ENCODE measurements around the gene BANP.
A peak's percentile ranks its signal among the peaks of the same experiment; 100 is the strongest.

The BANP gene

DNA sequence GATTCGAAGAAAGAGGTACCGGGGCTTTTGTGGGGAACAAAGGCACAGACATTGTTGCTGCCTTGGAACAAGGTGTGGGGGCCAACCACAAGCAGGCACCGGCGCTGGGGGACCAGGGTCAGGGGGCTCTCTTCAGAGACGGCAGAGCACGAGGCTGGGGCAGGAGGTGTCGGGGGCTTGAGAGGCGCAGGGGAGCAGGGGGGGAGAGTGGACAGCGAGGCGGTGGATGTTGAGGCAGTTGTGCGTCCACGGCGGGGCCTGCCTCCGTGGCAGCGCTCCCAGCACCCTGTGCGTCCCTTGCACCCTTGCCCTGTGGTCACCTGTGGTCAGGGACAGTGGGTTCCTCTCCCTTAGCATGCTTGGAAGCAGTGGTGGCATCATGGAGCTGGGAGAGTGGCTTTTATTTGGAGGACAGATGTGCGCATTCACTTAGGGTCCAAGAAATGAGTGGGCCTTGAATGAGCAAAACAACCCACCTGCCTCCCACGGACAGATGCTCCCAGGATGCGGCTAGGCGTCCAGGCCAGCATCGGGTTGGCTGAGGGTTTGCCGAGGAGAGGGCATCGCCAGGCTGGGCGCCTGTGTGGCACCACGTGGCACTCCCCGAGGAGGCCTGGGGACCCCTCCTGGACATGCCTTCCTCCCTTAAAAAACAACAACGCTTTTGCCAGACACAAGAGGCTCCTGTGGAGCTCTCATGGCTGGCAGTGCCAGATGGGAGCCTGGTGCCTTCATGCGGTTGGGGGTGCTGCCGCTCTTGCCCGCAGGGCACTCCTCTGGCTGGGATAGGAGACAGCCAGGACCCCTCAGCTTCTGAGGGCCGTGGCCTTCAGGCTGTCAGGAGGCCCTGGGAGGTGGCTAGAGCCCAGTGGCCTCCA lies 113.0 kb downstream of the BANP start:
- TF ChIP-seq, protein P1, sequence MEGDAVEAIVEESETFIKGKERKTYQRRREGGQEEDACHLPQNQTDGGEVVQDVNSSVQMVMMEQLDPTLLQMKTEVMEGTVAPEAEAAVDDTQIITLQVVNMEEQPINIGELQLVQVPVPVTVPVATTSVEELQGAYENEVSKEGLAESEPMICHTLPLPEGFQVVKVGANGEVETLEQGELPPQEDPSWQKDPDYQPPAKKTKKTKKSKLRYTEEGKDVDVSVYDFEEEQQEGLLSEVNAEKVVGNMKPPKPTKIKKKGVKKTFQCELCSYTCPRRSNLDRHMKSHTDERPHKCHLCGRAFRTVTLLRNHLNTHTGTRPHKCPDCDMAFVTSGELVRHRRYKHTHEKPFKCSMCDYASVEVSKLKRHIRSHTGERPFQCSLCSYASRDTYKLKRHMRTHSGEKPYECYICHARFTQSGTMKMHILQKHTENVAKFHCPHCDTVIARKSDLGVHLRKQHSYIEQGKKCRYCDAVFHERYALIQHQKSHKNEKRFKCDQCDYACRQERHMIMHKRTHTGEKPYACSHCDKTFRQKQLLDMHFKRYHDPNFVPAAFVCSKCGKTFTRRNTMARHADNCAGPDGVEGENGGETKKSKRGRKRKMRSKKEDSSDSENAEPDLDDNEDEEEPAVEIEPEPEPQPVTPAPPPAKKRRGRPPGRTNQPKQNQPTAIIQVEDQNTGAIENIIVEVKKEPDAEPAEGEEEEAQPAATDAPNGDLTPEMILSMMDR (conservative IDR thresholded peaks at IDR 0.05; ENCODE audit: low read length) = no peak
- H3K4me3 ChIP-seq (ENCODE audit: low read length) = no peak overlapping the region

DNA sequence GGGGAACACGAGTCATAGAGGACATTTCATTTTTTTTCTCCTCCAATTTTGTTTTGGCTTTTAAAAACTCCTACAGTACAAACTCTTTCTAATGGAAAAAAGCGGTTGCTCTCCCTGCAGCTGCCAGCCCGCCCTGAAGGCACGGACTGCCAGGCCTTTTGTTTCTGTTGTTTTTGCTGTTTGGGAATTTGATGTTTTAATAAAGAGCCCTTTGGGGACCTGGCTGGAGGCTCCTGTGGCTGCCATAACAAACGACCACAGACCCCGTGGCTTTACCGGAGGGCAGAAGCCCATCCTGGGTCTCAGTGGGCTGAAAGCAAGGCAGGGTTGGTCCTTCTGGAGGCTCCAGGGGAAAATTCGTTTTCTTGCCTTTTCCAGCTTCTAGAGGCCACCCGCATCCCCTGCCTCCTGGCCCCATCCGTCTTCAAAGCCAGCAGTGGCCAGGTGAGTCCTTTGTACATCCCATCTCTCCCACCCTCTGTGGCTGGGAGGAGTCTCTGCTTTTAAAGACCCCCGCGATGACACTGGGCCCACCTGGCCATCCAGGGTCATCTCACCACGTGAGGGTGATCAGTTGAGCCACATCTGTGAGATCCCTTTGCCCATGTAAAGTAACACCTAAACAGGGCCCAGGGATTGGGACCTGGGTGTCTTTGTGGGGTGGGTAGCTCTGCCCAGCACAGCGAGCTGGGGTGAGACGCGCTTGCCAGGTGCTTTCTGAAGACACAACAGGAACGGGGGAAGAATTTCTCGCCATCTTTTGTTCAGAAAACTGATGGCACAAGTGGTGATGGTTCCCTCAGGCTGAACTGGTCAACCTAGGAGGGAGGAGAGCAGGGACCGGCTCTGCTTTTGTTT lies 113.9 kb downstream of the BANP start:
- TF ChIP-seq, protein P1 (conservative IDR thresholded peaks at IDR 0.05; ENCODE audit: low read length) = no peak
- H3K4me3 ChIP-seq (ENCODE audit: low read length) = no peak overlapping the region
- no peak for DNase-seq (ENCODE audit: low read depth)

More for the DNA sequence above, 113.0 kb downstream of the BANP start:
- peak; percentile 6 for DNase-seq (ENCODE audit: low read depth)

DNA sequence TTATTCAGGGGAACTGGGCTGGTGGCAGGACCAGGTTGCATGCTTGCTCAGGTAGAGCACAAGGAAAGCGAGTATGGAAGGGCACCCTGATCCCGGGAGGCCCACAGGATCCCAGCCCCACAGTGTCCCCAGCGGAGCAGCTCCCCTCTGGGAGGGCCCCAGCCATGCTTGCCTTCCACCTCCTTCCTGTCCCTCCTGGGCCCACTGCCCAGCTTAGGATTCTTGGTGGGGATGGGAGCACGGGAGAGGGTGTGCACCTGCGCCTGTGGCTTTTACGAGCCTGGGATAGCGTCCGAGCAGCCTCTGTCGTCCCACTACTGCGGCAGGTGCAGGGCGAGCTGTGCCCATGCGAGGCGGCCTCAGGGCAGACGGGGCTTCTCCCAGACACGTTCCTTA lies 114.5 kb downstream of the BANP start:
- no peak overlapping the region for H3K4me3 ChIP-seq (ENCODE audit: low read length)
- TF ChIP-seq, protein P1 (conservative IDR thresholded peaks at IDR 0.05; ENCODE audit: low read length) = no peak
- no peak for DNase-seq (ENCODE audit: low read depth)

DNA sequence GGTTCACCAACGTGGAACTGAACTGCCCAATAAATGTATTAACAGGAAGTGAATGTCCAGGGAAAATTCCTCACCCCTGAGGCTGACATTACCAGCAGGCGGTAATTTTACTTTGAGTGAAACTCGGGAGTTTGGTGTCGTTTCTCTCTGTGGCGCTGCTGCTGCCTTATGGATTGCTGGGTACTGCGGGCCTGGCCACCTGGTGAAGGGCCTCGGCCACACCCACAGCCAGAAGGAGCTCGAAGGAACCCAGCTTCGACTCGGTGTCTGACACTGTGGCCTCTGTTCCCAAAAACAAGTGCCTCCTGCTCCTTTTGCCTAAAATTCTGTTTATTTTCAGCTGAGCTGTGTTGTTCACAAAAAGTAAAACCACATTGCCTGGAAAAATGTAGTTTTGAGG lies 115.0 kb downstream of the BANP start:
- TF ChIP-seq, protein P1 (conservative IDR thresholded peaks at IDR 0.05; ENCODE audit: low read length) = no peak
- no peak overlapping the region for H3K4me3 ChIP-seq (ENCODE audit: low read length)
- DNase-seq (ENCODE audit: low read depth) = no peak

DNA sequence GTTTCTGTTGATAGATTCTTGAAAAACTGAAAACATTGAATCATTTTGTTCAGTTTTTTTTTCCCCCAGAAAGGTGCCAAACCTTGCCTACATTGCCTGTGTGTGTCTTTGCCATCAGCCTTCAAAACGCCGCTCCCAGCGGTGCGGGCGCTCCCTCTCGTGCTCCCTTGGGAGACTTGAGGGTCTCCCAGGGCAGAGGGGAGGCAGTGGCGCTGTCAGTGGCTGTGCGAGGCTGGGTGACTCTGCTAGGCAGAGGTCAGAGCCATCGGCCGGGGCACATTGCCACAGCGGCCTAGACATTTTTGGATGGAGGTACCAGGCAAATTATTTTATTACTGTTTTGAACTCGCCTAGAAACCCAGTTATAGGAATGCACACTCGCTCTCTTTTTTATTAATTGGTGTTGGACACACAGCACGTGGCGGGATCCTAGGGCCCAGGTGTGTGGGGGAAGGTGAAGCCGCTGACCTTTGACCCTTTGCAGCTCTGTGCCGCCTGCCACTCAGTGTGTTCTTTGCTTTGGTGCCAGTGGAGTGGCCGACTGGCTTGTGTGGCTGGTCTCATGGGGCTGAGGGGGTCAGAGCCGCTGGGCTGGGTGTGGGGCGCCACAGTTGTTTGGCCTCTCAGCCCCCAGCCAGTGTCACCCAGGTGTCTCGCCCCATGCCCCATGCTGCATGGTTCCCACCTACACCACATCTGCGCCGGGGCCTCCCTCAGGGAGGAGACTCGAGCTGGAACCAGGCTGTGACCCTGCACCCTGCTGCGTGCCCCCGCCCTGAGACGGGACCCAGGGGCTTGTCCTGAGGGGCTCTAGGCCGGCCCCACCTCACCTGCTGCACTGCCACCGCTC lies 115.7 kb downstream of the BANP start:
- H3K4me3 ChIP-seq (ENCODE audit: low read length) = no peak overlapping the region
- TF ChIP-seq, protein P1 (conservative IDR thresholded peaks at IDR 0.05; ENCODE audit: low read length) = no peak
- DNase-seq (ENCODE audit: low read depth) = no peak

DNA sequence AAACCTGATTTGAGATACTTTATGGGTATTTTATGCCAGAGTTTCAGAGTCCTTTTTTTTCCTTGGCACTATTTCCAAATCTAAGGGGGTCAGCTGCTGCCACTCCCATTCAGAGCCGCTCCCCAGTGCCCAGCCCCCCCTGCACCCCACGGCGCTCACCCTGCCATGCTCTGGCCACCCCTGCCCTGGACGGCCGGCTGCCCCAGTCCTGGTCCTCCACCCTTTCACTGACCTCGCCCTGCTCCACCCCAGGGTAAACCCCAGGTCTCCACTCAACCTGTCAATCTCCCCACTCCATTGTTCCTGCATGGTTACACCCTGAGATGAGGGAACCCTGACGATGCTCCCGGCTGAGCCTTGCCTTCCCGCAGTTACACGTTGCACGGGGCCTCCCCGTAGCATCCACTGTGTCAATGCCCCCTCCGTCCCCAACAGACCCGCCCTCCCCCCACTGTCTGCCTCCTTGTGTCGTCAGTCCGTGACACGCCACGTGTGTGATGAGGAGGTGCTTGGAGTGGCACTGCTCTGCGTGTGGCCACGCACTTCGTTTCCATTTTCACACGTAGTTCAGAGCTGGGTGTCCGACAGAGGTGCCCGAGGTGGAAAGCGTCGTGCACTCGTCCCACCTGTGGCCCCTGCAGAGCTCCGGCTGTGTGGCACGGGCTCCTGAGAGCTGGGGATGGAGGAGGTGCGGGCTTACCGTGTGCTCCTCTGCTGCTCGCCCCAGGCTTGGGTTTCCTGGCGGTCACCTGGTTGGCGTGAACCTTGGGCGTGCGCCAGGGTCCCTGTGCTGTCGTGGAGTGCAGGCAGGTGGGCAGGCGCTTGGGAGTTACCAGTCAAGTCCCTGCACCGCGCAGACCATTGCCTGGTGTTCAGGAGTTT lies 116.5 kb downstream of the BANP start:
- no peak for DNase-seq (ENCODE audit: low read depth)

More for the DNA sequence above, 116.5 kb downstream of the BANP start:
- H3K4me3 ChIP-seq (ENCODE audit: low read length) = no peak overlapping the region
- TF ChIP-seq, protein P1 (conservative IDR thresholded peaks at IDR 0.05; ENCODE audit: low read length) = no peak
